HG03520 (cell line): ENCODE measurements around the gene ANO2.

ENCODE experiments used
- ATAC-seq: cut with Tn5 transposase; IDR thresholded peaks from one replicate; pipeline ENCODE4 v1.9.1; 2021; ENCODE audit warnings: mild to moderate bottlenecking, moderate library complexity; ENCODE audit not compliant: unreplicated experiment

The ANO2 gene

DNA sequence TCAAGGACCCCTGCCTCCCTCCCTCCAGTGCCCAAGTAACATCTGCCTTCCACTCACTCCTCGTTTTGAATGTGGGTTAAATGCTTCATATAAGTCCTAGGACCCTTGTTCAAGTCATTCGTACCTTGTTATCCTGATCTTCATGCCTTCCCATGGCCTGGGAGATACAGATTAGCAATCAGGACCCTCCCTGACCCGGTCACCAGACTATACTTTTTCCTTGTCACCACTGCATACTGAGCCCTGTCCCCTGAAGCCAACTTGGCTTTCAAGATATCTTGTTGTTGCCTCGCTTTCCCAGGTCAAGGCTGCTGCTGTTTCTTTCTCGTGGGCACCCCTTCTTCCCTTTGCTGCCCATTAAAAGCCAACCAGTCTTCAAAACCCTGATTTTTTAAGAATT is 208.5 kb downstream of the ANO2 start:
- ATAC-seq: no peak

DNA sequence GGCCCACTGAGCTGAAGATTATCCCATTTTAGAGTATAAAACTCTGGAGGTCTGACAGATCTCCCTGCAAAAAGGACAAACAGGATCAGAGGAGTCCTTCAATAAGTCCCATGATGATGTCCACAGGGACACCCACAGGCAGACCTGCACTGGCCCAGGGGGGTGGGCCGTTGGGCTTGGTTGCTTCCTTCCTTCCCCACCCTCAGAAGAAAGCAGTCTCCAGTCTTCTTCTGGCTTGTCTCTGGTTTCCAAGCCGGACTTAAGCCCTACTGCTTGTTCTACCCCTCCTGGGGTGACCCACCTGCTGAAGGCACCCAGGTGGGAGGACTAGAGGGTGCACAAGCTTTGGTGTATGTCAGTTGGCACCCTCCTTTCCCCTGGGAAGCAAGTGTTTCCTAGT is 209.0 kb downstream of the ANO2 start:
- ATAC-seq: no peak

DNA sequence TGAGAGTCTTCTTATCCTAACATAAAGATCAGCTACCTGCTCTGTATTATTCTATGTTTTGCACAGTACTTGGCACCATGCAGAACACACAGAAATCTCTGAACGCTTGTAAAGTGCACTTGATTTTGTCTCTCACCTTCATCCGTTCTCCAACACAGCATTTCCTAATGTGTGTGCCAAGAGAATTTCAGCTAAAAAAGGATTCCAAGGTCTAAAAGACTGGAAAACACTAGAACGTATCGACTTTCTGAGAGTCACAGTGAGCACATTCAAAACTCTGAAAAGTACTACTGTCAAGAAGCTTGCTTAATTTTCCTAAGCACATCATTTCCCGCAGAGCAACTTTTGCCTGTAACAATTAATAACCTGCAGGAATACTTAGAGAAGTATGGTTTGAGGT is 211.1 kb downstream of the ANO2 start:
- ATAC-seq: no peak

- no peak for ATAC-seq
These were observed 211.8 kb downstream of the ANO2 start for GRCh38 chr12:5733136-5733755.

- ATAC-seq: no peak
These were observed 214.1 kb downstream of the ANO2 start for GRCh38 chr12:5730962-5731361.

DNA sequence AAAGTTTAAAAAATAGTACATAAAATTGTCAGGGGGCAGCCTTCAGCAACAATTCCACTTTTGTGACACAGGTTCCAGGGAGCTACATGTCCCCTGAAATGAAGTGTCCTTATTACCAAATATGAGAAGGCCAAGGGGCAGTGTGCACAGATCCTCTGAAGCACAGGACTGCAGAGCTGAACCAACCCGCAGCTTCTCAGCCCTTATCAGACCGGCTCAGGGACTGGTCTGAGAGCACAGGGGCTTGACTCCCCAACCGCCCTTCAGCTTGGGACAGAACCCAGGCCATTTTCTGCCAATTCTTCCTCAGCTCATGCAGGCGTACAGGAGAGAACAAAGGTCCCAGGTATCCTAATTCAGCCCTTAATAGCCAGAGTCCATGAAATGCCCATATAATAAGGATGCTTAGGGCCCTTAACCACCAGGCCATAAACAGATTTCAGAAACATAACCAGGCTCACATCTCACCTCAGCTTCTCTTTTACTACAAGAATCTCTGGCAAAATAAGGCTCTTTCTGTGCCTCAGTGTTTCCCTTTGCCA is 221.3 kb downstream of the ANO2 start:
- no peak for ATAC-seq

DNA sequence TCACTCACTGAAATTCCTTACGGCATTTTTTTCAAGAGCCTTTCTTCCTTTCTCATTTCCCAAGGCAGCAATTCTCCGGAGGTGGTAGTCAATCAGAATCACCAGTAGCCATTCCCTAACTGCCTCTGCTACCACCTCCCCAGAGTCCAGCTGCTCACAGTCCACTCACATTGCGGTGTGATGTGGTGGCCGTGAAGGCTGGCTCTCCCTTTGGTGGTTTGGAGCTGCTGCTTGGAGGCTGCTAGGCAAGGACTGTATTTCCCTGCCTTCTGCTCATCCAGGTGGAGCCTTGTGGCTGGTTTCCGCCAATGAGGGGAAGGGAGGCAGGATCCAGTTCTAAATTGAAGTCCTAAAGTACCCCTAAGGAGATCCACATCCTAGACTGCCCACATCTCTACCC is 222.0 kb downstream of the ANO2 start:
- ATAC-seq: no peak

DNA sequence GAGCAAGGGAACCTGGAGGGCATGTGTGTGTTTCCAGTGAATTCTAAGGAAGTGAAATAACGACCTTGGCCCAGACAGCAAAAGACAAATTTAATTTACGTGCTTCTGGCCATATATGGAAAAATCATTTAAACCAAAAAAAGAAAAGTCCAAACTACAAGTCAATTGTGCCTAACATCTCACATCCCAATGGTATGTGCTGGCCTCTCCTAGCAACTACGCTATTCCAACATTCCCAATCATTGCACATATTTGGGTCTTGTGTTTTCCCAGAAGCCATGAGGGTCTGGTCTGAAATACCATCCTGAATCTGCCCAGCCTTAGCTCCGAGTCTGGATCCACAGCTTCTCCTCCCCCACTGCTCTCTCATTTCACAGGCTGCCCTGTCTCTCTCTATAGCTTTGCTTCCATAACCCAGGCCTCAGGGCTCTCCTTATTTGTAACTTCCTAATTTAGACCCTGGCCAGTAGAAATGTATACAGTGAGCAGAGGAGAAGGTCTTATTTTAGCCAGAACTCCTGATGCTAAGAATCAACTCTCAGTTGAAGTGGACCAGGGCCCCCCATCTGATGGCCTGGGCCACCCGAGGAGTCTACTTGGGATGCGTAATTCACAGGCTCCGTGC is 224.6 kb downstream of the ANO2 start:
- ATAC-seq: no peak

- ATAC-seq: no peak
These were observed 226.4 kb downstream of the ANO2 start for GRCh38 chr12:5718680-5719079.

- ATAC-seq: no peak
These were observed 227.0 kb downstream of the ANO2 start for GRCh38 chr12:5718073-5718472.

DNA sequence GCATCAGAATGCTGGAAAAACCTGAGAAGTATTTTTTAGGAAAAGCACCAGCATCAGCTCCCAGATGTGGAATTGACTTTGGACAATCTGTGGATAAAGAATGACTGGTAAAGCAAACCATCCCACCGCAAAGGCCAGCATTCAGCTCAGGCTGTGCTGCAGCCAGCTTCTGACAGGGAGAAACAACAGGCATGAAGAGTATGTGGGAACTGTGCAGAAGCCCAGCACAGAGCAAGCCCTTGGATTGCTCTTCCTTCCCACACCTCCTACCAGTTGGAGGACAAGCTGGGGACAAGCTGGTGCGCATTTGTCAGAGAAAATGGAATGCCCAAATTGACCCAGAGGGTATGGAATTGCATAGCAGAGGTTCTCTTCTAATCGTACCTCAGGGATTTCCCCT is 228.1 kb downstream of the ANO2 start:
- no peak for ATAC-seq

GRCh38 chr12:5716201-5716600 is 228.9 kb downstream of the ANO2 start:
- no peak for ATAC-seq

DNA sequence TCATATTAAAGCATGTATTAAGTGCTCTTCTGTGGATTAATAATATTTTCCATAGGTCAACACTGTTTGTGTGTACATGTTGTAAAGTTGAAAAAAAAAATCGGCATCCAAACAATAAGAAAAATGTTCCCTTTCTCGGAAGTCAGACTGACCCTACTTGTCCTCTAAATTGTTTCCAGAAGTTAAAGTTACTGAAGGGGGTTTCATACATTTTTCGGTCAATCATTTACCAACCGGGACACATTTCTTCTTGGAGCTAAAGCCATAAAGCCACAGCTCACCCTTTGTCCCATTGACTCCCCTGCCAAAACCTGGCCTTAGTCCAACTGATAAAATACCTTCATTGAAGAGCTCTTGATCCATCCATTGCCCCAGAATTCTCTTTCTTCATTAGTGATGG is 230.0 kb downstream of the ANO2 start:
- ATAC-seq: no peak

DNA sequence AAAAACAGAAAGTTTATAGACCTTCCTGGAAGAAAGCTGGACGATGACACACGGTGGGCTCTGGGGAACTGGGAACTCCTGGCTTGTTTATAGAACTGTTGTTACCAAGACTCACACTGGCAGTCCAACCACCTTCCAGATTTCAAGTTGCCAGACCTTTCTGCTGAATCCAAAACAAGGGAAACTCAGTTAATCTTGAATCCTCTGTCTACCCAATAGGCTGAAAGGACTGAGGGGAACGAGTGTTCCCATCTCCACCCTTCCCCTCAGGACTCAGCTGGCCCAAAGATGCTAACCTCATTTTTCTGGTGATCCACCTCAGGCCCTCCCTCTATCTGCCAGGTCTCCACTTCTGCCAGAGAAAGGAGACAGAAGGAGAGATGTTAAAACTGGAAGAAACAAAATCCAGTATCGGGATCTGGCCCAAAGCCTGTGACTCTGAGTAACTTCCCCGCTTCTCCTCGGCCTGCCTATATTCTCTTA is 231.4 kb downstream of the ANO2 start:
- no peak for ATAC-seq

- no peak for ATAC-seq
These were observed 234.7 kb downstream of the ANO2 start for GRCh38 chr12:5710260-5710878.

DNA sequence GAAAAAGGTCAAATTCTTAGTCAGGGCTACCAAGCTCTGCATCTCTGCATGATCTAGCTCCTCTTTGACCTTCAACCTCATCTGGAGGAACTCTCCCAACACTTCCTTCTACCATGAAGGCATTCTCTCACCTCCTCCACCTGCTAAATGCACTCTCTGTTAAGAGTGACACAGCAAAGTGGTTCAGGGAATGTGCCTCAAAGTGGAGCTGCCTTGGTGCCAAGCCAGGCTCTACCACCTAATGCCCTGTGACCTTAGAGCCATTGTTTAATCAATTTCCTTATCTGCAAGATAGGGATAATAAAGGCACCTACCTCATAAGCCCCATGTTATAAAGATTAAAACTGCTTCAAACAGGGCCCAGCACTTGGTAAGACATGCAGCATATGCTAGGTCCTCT is 236.7 kb downstream of the ANO2 start:
- no peak for ATAC-seq

DNA sequence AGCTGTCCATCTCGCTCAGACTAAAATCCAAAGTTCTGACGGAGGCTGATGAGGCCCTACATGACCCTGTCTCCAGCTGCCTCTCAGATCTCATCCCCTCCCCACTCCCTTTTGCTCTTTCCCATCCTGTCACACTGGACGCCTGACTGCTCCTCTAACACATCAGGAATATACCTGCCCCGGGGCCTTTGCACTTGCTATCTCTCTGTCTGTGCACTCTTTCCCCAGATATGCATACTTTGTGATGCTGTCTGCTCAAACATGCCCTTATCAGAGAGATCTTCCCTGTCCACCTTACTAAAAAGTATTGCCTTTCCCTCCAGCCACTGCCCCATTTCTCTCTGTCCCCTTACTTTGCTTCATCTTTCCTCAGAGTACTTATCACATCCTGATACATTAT is 238.8 kb downstream of the ANO2 start:
- no peak for ATAC-seq

GRCh38 chr12:5705791-5706190 is 239.3 kb downstream of the ANO2 start:
- no peak for ATAC-seq

GRCh38 chr12:5694759-5695409 is 250.2 kb downstream of the ANO2 start:
- no peak for ATAC-seq

GRCh38 chr12:5692850-5693249 is 252.2 kb downstream of the ANO2 start:
- no peak for ATAC-seq

- ATAC-seq: no peak
These were observed 253.1 kb downstream of the ANO2 start for GRCh38 chr12:5691943-5692342.

DNA sequence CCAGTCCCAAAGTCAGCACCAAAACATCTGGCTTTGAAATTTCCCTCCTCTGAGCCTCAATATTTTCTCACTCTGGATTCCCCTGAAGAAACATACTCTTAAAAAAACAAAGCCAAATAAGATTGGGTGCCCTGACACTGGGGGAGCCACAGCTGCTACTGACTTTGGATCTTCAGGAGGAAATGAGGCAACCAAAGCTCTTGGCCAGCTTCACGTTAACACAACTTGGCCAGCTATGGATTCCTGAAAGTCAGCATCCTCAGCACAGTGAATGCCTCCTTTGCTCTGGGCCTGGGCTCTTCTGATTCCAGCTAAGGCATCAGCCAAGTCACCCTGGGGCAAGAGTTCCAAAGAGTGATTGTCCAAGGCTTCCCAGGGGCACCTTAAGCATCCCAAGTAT is 254.8 kb downstream of the ANO2 start:
- ATAC-seq: no peak
